Right lobe of liver (tissue), 6 donors: ENCODE data around the gene REEP2. TPM values are rescaled to one million over a fixed set of nuclear protein-coding genes. Genes with fewer than 3 reads are reported as not detected.

Experiments
- ATAC-seq, 4 donors: fragments of 200-7000 bp; cut with Tn5 transposase; one replicate each; pipeline ENCODE4 v1.9.1; 2020; ENCODE audit warnings: mild to moderate bottlenecking in 4 of 4, moderate library complexity in 4 of 4
- DNase-seq, 3 donors: peaks; one replicate each; pipeline ENCODE4 v3.0.0-alpha.2; 2020
- H3K27ac ChIP-seq, 3 donors: fragments of 200-600 bp; one replicate each; pipeline ENCODE4 v1.8.0; 2022
- H3K27me3 ChIP-seq, 2 donors: fragments of 200-600 bp; one replicate each; pipeline ENCODE4 v1.8.0; 2022
- H3K36me3 ChIP-seq, 4 donors: fragments of 200-600 bp; sonication (generic) in 1 of 4; one replicate each; pipeline versions ENCODE4 v1.5.1 to v1.8.0; 2017 to 2022; ENCODE audit warnings: control low read depth in 1 of 4
- H3K4me1 ChIP-seq, 4 donors: fragments of 200-600 bp; sonication (generic) in 1 of 4; one replicate each; pipeline versions ENCODE4 v1.5.1 to v1.8.0; 2017 to 2022; ENCODE audit warnings: control low read depth in 1 of 4
- H3K4me3 ChIP-seq, 3 donors: fragments of 200-600 bp; one replicate each; pipeline ENCODE4 v1.8.0; 2022
- H3K9me3 ChIP-seq, 4 donors: fragments of 200-600 bp; sonication (generic) in 1 of 4; one replicate each; pipeline versions ENCODE4 v1.5.1 to v1.8.0; 2017 to 2022; ENCODE audit warnings: control low read depth in 1 of 4
- CTCF ChIP-seq, 4 donors: fragments of 200-600 bp in 3 of 4; fragments of 450-650 bp in 1 of 4; IDR thresholded peaks; one replicate each; pipeline versions ENCODE4 v1.5.1 to v1.8.0; 2016 to 2022; ENCODE audit warnings: antibody characterized with exemption in 4 of 4, mild to moderate bottlenecking in 2 of 4
- POLR2A ChIP-seq: fragments of 450-650 bp; IDR thresholded peaks from one replicate; pipeline ENCODE4 v1.6.1; 2017; ENCODE audit warnings: antibody characterized with exemption, mild to moderate bottlenecking
- WGBS: methylation state at CpG from one replicate; pipeline ENCODE4 v1.1.6; 2018; ENCODE audit warnings: low coverage, low lambda C conversion rate; ENCODE audit not compliant: insufficient coverage; ENCODE audit errors: missing lambda C conversion rate; 5-methylcytosine and 5-hydroxymethylcytosine counted together
- intact Hi-C, 2 donors: fragments of 100-400 bp; cut with DNase I; formaldehyde crosslinking; loops; one replicate each; pipeline versions ENCODE4 v1.11.2 to v1.14.1; 2022
- small RNA-seq, 2 experiments: library from RNA; depleted of rRNA; stranded (forward); fragments of <200 nt; gene quantifications; one replicate each; pipeline ENCODE3, GENCODE V24; 2016
- total RNA-seq, 6 experiments: library from RNA; depleted of rRNA in 2 of 6; stranded (reverse); fragments of >200 nt in 2 of 6; fragmentation: NEBNext Ultra II Directional in 3 of 6; extraction: Animal tissue kit (Norgen Biotek cat#: 25700) in 3 of 6; gene quantifications; one replicate each; pipeline versions ENCODE4 v1.1.0 to v1.2.4, GENCODE V29; 2016 to 2023
- donor health status: DM: no; HTN: yes; CAD: no.
- donor health status: DM: no; HTN: no; CAD: no.
- donor health status: DM: no; HTN: no; CAD: no.
- donor health status: DM: no; HTN: yes; CAD: no.
- donor health status: DM: no; HTN: yes; CAD: no.

Gene REEP2
- total RNA-seq, 6 experiments from 2014 or later: not detected

DNA sequence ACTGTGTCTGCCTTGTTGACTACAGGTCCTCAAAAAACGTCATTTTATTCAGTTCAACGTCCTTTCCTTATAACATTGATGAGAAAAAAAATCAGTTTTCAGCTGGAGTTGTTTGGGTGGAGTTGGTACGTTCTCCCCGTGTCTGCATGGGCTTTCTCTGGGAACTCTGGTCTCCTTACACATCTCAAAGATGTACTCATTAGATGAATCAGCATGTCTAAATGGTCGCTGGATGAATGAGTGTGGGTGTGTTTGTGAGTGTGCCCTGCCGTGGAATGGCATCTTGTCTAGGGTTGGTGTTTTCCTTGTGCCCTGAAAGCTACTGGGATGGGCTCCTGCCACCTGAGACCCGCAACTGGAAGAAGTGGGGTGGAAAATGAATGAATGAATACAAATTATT, 56.5 kb downstream of the REEP2 start:
- Histone ChIP-seq H3K27me3 (no peaks in the 10 kb centered on the region), H3K9me3 (no peaks in the 10 kb centered on the region), H3K4me3 (no peak overlapping the region), H3K36me3 (no peaks in the 10 kb centered on the region), H3K4me1 (peaks cover 0 to 19% (median 7%) of the 10 kb centered on the region in 4 donors), H3K27ac (no peak overlapping the region)
- WGBS: 65% methylated on average over 6 of the region's 7 CpGs
- intact Hi-C loops: no loop called here
- ATAC-seq (no peak), DNase-seq (no peak)
- TF ChIP-seq POLR2A (no peak), CTCF (IDR thresholded peaks at IDR 0.05) (no peak)

Small RNA genes within 50 kb of the gene (small RNA-seq; reads per million reads assigned to genes)
- gene AC113403.1: 0 reads per million in 2 experiments

Other genes starting within 250 kb of the REEP2 start
- 10 to 100 TPM; 11.9 to 16.2 (median 15.2) TPM for gene CDC23, start 225.7 kb upstream of the REEP2 start, total RNA-seq
- gene GFRA3, start 164.4 kb upstream of the REEP2 start, total RNA-seq: under 1 TPM in 1 of 6 experiments, not detected in 5; 0.17 TPM
- gene CDC25C, start 107.3 kb upstream of the REEP2 start, total RNA-seq: under 1 TPM in 3 of 6 experiments, not detected in 3; 0.18 to 0.43 (median 0.24) TPM
- gene FAM53C, start 100.8 kb upstream of the REEP2 start, total RNA-seq: 10 to 100 TPM in 2 of 6 experiments, 1 to 10 TPM in 4; 7.2 to 15.8 (median 8.7) TPM
- gene KDM3B, start 86.4 kb upstream of the REEP2 start, total RNA-seq: 10 to 100 TPM; 13.7 to 19.7 (median 18.3) TPM
- gene EGR1, start 26.4 kb downstream of the REEP2 start, total RNA-seq: 10 to 100 TPM in 5 of 6 experiments, 1 to 10 TPM in 1; 6.6 to 72.9 (median 16.6) TPM
- gene ETF1, start 104.2 kb downstream of the REEP2 start, total RNA-seq: 10 to 100 TPM; 29.5 to 52.1 (median 39.4) TPM
- 100 to 1,000 TPM; 198 to 459 (median 229) TPM for gene HSPA9, start 136.3 kb downstream of the REEP2 start, total RNA-seq